NCI-H524 treated with DMSO at 0.1 percent for 48 hours (cell line): ENCODE data around the gene AMN1.

Source experiments
- DNase-seq: peaks from one replicate; lab custom pipeline; 2025; lab: John Stamatoyannopoulos, UW

The AMN1 gene

GRCh38 chr12:31631023-31631724, 97.6 kb downstream of the AMN1 start:
- no peak for DNase-seq

GRCh38 chr12:31629756-31630732, 98.8 kb downstream of the AMN1 start:
- DNase-seq, result no peak

- no peak for DNase-seq
Observed at GRCh38 chr12:31627456-31628054, 101.3 kb downstream of the AMN1 start.

DNA sequence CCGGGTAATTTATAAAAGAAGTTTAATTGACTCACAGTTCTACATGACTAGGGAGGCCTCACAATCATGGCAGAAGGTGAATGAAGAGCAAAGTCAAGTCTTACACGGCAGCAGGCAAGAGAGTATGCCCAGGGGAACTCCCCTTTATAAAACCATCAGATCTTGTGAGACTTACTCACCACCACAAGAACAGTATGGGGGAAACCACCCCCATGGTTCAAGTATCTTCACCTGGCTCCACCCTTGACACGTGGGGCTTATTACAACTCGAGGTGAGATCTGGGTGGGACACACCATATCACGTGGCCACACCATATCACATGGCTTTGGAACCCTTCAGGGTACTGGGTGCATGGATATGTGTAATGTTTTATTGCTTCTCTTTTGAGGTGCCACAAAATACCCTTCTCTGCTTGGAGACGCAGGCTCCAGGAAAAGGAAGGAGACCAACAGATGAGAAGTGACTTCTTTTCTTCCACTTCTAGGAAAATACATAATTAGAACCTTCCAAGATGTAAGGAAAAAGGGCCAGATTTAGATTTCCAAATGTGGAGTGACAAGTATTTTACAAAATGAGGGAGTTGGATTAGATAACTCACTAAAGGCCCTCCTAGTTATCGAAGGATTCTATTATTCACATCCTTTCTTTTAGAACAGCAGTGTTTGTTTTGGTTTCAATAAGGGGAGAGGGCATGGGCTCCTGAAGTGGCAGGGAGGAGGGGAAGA, 102.4 kb downstream of the AMN1 start:
- DNase-seq, result no peak

DNA sequence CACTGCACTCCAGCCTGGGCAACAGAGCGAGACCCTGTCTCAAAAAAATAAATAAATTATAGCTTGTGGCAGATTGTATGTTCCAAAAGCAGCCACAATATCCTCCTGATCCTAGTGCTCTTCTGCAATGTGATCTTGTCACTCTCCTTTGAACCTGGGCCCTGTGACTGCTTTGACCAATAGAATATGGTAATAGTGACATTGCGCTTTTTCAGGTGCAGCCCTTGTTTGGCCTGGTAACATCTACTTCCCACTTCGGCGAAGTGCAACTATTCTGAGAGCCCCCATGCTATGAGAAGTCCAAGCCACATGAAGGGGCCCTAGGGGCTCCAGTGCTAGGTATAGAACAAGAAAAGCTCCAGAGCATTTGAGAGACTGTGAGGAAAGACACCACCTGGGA, 106.8 kb downstream of the AMN1 start:
- DNase-seq, result no peak
